ENCODE results near the gene PDC. TPM values are rescaled to one million over a fixed set of nuclear protein-coding genes. Genes with fewer than 3 reads are reported as not detected.
A peak's percentile ranks its signal among the peaks of the same experiment; 100 is the strongest.

Gene PDC
- total RNA-seq, 2 donors from 2014 or later = not detected

GRCh38 chr1:186494832-186495271 is 33.9 kb upstream of the PDC start:
- WGBS = 95% methylated on average over 2 of the region's 2 CpGs
- H3K4me1 ChIP-seq (replicated peaks) = no peaks in the 10 kb centered on the region
- intact Hi-C loops (cut with DNase I) = no loop called here
- no peaks in the 10 kb centered on the region for H3K9me3 ChIP-seq
- no peak for TF ChIP-seq POLR2A (IDR thresholded peaks at IDR 0.05)
- no peak for TF ChIP-seq POLR2AphosphoS5 (IDR thresholded peaks at IDR 0.05)
- no peak for TF ChIP-seq CTCF (IDR thresholded peaks at IDR 0.05)
- no peak overlapping the region for H3K4me3 ChIP-seq
- no peak overlapping the region for H3K27ac ChIP-seq
- H3K27me3 ChIP-seq (replicated peaks; ENCODE audit: insufficient read depth) = no peaks in the 10 kb centered on the region
- H3K36me3 ChIP-seq = no peaks in the 10 kb centered on the region
- DNase-seq (ENCODE audit: low spot score) = no peak

GRCh38 chr1:186492531-186493291 is 31.8 kb upstream of the PDC start:
- no peak for DNase-seq (ENCODE audit: low spot score)
- TF ChIP-seq CTCF (IDR thresholded peaks at IDR 0.05) (no peak), POLR2AphosphoS5 (IDR thresholded peaks at IDR 0.05) (no peak), POLR2A (IDR thresholded peaks at IDR 0.05) (no peak)
- H3K9me3 ChIP-seq = no peaks in the 10 kb centered on the region
- no peaks in the 10 kb centered on the region for H3K27me3 ChIP-seq (replicated peaks; ENCODE audit: insufficient read depth)
- intact Hi-C loops (cut with DNase I) = no loop called here
- H3K27ac ChIP-seq = peak overlapping the region in 1 of 2 donors; percentile 4
- no peak overlapping the region for H3K4me3 ChIP-seq
- WGBS = 20% methylated on average over 7 of the region's 7 CpGs
- no peaks in the 10 kb centered on the region for H3K36me3 ChIP-seq
- H3K4me1 ChIP-seq (replicated peaks) = no peaks in the 10 kb centered on the region

GRCh38 chr1:186491336-186491735 is 30.4 kb upstream of the PDC start:
- intact Hi-C loops (cut with DNase I) = no loop called here
- 93% methylated on average over 2 of the region's 2 CpGs for WGBS
- no peaks in the 10 kb centered on the region for H3K36me3 ChIP-seq
- TF ChIP-seq POLR2AphosphoS5 (IDR thresholded peaks at IDR 0.05) = no peak
- TF ChIP-seq POLR2A (IDR thresholded peaks at IDR 0.05) = no peak
- TF ChIP-seq CTCF (IDR thresholded peaks at IDR 0.05) = no peak
- no peaks in the 10 kb centered on the region for H3K27me3 ChIP-seq (replicated peaks; ENCODE audit: insufficient read depth)
- no peak overlapping the region for H3K4me3 ChIP-seq
- no peak for DNase-seq (ENCODE audit: low spot score)
- no peaks in the 10 kb centered on the region for H3K9me3 ChIP-seq
- no peaks in the 10 kb centered on the region for H3K4me1 ChIP-seq (replicated peaks)
- no peak overlapping the region for H3K27ac ChIP-seq

- Histone ChIP-seq H3K27me3 (replicated peaks; ENCODE audit: insufficient read depth) (no peaks in the 10 kb centered on the region), H3K36me3 (no peaks in the 10 kb centered on the region), H3K9me3 (no peaks in the 10 kb centered on the region), H3K4me1 (replicated peaks) (no peaks in the 10 kb centered on the region), H3K27ac (no peak overlapping the region), H3K4me3 (no peak overlapping the region)
- 95% methylated on average over 2 of the region's 2 CpGs for WGBS
- no peak for DNase-seq (ENCODE audit: low spot score)
- intact Hi-C loops (cut with DNase I) = loop anchor here (5.0 kb wide), 1 partner anchor 190 kb away; no protein-coding TSS in a partner anchor
- TF ChIP-seq POLR2AphosphoS5 (IDR thresholded peaks at IDR 0.05) (no peak), POLR2A (IDR thresholded peaks at IDR 0.05) (no peak), CTCF (IDR thresholded peaks at IDR 0.05) (no peak)
Measured at GRCh38 chr1:186487163-186487562, 26.2 kb upstream of the PDC start.

- WGBS = 40% methylated on average over 1 of the region's 1 CpG
- intact Hi-C loops (cut with DNase I) = loop anchor here (5.0 kb wide), 1 partner anchor 191 kb away; no protein-coding TSS in a partner anchor
- no peak for DNase-seq (ENCODE audit: low spot score)
Measured at GRCh38 chr1:186486061-186486460, 25.1 kb upstream of the PDC start.

More at GRCh38 chr1:186486061-186486460, 25.1 kb upstream of the PDC start:
- no peak for TF ChIP-seq POLR2AphosphoS5 (IDR thresholded peaks at IDR 0.05)
- H3K27ac ChIP-seq = no peak overlapping the region
- no peaks in the 10 kb centered on the region for H3K4me1 ChIP-seq (replicated peaks)
- no peaks in the 10 kb centered on the region for H3K27me3 ChIP-seq (replicated peaks; ENCODE audit: insufficient read depth)
- no peak overlapping the region for H3K4me3 ChIP-seq
- no peaks in the 10 kb centered on the region for H3K36me3 ChIP-seq
- no peaks in the 10 kb centered on the region for H3K9me3 ChIP-seq

All from prostate gland (tissue), 2 donors.